HG02870 (cell line): ENCODE measurements around the gene GLI2.

Source experiments
- ATAC-seq: cut with Tn5 transposase; IDR thresholded peaks from one replicate; pipeline ENCODE4 v1.9.1; 2021; ENCODE audit warnings: mild to moderate bottlenecking, moderate library complexity; ENCODE audit not compliant: unreplicated experiment

The GLI2 gene

GRCh38 chr2:120754067-120754960 is 18.6 kb downstream of the GLI2 start:
- no peak for ATAC-seq

GRCh38 chr2:120758181-120759144 is 22.8 kb downstream of the GLI2 start:
- ATAC-seq = no peak

- no peak for ATAC-seq
Measured at GRCh38 chr2:120759543-120760331, 24.1 kb downstream of the GLI2 start.

DNA sequence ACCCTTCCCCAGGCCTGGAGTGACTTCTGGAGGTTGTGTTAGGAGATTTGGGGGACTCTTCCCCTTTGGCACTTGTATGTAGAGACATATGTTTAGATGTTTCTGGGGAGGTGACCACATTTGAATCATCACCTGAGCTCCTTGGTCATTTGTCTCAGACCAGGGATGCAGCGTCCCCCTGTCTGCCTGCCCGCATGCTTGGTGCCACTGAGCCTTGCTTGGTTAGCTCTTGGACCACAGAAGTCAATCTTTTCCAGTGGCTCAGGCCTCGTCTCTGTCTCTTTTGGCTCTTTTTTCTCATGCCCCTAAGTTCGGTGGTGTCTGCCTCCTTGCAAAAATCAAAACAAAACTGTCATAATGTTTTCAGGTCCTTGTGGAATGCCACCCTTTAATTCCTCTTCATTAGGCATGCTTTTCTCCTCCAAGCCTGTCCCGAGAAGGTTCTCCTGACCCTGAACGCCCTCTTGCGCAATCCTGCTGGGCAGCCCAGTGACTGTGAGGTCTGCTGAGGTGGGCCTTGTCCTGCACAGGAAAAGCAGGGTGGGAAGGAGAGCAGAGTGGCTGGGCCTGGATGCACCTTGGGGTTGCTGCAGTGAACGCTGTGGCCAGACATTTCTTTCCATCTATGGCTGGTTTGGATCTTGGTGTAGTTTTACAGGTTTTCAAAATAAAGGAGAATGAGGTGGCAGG is 24.9 kb downstream of the GLI2 start:
- ATAC-seq = no peak

GRCh38 chr2:120761164-120761861 is 25.6 kb downstream of the GLI2 start:
- ATAC-seq = no peak

DNA sequence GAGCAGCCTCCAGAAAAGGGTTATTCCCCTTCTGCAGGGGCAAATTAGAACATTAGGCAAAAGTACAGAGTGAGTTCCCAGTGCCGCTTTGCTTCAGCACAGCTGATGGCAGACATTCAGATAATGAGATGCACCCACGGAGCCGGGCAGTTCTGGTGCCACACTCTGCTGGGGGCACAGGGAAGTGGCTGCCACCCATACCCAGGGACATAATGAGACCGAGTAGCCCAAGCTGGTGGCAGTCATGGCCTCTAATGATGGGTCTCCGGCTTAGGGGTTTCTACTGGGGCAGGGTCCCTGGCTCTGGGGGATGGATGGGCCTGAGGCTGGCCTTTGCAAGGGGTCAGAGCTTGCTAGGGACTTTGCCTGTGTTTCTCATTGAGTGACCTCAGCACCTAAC is 26.2 kb downstream of the GLI2 start:
- no peak for ATAC-seq

- ATAC-seq = no peak
Measured at GRCh38 chr2:120762341-120763061, 26.8 kb downstream of the GLI2 start.

DNA sequence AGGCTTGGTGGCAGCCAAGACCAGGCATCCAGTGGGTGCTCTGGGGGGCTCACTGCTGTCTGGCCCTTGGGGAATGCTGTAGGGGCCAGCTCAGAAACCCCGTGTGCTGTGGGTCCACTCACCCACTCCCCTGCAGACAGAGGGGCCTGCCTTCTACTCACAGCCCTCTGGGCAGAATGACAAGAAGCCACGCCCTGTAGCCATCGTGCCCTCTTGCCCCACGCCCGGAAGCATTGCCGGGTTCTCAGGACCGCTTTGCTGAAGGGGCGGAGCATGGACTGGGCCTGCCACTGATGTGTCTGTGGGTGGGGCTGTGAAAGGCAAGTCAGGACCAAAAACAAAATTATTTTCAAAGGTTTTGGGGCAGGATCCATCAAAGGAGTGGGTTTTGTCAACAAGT is 27.8 kb downstream of the GLI2 start:
- no peak for ATAC-seq

DNA sequence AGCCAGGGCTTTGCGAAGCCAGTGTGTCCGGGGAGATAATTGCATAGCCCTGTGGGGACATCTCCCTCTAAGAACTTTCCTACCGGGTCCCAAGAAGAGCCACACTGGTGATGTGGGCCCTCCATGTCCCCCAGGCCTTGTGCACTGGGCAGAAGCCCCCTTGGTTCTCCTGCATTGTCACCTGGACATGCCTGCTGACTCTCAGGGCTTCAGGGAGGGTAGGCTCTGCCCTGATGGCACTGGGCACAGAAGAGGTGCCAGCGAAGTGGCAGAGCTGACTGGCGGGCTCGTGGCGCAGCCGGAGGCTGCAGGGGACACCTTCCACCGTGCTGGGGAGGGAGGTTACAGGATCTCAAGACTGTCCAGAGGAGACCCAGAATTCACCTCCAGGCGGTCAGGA is 28.3 kb downstream of the GLI2 start:
- no peak for ATAC-seq

DNA sequence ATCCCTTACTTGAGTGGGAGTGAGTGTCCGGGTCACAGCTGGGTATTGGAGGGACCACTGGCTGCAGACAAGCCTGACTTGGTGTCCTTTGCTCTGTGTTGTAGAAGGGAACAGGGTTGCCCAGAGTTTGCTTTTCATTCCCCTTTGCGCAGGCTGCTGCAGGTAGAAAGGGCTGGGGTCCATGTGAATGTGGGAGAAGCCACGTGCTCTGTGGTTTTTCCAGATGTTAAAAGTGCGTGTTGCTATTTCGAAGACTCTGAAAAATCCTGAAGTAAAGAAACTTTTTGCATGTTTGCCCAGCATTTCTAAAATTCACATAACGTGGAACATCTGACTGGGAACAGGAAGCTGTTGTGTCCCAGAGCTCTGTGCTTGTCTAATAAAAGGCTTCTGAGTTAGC is 28.8 kb downstream of the GLI2 start:
- no peak for ATAC-seq

DNA sequence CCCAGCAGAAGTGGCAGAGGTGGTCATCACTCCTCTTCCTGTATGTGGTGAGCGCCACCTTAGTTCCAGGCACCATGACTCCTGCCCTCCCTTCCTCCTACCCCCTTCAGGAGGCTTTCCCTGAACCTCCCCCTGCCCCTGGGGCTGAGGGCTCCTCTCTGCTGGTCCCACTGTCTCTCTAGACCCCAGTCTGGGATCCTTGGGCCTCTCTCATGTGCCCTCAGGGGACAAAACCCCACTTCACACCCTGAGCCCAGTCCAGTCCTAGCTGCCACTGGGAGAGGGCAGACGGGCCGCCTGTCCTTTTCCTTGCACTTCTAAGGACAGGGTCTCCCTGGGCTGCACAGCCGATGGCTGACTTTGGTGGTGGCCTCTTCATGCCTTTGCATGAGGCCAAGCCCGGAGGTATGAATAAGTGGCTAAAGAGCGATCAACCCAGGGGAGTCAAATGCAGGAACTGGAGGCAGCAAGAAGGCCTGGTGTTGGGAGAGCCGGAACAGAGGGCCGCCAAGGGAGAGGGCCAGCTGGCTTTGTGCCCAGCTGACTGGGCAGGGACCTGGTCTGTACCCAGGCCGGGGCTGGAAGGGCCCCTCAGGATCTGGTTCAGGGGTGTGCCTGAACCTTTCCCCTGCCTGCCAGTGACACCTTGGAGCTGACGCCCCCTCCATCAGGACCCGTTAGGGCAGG is 29.5 kb downstream of the GLI2 start:
- ATAC-seq = no peak

GRCh38 chr2:120765678-120766469 is 30.2 kb downstream of the GLI2 start:
- ATAC-seq = no peak

DNA sequence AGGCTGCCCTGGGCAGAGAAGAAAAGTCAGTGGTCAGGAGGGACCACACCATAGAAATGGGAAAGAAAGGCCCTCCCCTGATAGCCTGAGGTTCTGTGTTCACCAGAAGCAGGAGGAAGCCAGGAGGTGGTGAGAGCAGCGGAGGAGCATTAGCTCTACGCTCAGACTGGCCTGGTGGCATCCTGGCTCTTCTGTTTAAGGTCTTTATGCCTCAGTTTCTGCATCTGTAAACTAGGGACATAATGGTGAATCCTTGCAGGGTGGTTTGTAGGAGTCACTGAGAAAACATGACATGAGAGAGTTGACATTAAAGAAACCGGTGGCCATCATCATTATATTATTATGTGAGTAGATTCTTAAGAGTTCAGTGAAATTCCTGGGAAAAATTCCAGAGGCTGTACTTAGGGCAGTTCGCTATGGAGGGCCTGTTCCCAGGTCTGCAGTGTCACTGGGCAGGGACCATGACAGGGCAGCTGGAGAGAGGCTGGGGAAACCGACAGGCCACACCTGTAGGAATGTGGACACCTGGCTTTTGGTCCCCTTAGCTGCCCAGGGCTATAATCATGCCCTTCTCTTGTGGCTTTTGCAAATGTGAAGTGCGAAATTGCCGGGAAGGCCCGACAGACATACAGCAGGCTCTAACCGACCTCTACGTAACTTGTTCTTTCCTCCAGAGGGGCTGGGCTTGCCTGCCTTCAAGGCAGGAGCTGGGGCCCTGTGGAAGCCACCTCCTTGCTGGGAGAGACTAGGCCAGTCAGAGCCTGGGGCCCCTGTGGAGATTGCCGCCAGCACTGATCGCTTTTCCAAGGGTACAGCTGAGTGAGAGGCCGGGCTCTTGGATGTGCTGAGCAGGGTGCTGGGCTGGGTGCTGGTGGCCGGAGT is 31.0 kb downstream of the GLI2 start:
- ATAC-seq = no peak

GRCh38 chr2:120767486-120768005 is 31.9 kb downstream of the GLI2 start:
- no peak for ATAC-seq

DNA sequence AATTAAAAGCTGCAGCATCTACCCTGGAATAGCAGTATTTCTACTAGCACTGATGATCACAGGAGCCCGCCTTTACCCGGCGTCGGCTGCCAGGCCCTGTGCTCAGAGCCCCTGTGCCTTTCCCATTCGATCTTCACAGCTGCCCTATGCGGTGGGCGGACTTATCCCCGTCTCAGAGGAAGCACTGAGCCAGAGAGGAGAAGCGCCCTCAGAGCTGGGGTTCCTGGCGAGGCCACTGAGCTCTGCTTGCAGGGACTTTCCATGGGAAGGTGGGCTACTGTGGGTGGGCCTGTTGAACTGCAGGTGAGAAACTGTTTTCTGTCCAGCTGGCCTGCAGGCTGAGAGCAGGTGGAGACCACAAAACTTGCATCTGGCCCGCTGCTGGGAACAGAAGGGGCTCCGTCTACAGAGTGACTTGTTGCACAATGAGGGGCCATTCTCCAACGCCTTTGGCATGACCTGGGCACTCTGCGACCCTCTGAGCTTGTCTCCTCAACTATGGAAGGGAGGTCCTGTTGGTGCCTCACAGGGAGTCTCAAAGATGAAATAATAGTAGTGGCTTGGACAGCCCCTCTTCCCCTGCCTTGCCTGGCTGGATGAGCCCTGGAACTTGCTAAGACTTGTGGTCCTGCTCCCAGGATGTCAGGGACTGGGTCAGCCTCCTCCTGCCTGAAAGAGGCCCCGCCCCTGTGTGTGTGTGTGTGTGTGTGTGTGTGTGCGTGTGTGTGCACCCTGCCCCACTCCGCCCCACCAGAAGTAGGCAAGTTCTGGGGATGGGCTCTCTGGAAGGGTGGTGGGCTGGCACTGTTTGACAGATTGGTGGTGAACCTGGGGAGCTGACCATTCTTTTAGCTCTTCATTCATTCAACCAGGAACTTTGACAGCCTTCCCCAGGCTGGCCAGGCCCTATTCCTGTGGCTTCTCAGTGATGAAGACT is 32.7 kb downstream of the GLI2 start:
- no peak for ATAC-seq
